GM10248 (cell line): Measurements from ENCODE around the gene NDUFAB1.

Experiments
- CTCF ChIA-PET: fragments of 300-600 bp; sonication (Branson Sonifier 250); formaldehyde crosslinking; extraction: SDS; loops from one replicate; lab custom pipeline; 2021; ENCODE audit warnings: antibody characterized with exemption; lab: Yijun Ruan, JAX
- POLR2A ChIA-PET: fragments of 350-650 bp; sonication (Branson Sonifier 250); formaldehyde crosslinking; extraction: SDS; loops from one replicate; lab custom pipeline; 2020; ENCODE audit warnings: antibody characterized with exemption; lab: Yijun Ruan, JAX
- DNase-seq: peaks from one replicate; pipeline ENCODE4 v3.0.0; 2012; ENCODE audit errors: extremely low spot score
- TF ChIP-seq, protein P1 (sequence below): IDR thresholded peaks from 2 replicates; pipeline ENCODE4 v1.5.1; 2012; ENCODE audit warnings: mild to moderate bottlenecking, low read depth; ENCODE audit errors: extremely low read depth, missing control alignments, control extremely low read depth

The NDUFAB1 gene

GRCh38 chr16:23557779-23558702, 38.1 kb downstream of the NDUFAB1 start:
- TF ChIP-seq, protein P1, sequence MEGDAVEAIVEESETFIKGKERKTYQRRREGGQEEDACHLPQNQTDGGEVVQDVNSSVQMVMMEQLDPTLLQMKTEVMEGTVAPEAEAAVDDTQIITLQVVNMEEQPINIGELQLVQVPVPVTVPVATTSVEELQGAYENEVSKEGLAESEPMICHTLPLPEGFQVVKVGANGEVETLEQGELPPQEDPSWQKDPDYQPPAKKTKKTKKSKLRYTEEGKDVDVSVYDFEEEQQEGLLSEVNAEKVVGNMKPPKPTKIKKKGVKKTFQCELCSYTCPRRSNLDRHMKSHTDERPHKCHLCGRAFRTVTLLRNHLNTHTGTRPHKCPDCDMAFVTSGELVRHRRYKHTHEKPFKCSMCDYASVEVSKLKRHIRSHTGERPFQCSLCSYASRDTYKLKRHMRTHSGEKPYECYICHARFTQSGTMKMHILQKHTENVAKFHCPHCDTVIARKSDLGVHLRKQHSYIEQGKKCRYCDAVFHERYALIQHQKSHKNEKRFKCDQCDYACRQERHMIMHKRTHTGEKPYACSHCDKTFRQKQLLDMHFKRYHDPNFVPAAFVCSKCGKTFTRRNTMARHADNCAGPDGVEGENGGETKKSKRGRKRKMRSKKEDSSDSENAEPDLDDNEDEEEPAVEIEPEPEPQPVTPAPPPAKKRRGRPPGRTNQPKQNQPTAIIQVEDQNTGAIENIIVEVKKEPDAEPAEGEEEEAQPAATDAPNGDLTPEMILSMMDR = no peak
- POLR2A ChIA-PET = interaction anchor here (0.7 to 1.0 kb wide), 2 partner anchors 9 to 52 kb away, joined by 4 read pairs; no protein-coding TSS in a partner anchor
- DNase-seq = no peak
- CTCF ChIA-PET = interaction anchor here (0.7 to 5.0 kb wide), 19 partner anchors 9 to 946 kb away, joined by 3 to 34 read pairs (median 5); partner anchors contain the start of genes DCTN5, NDUFAB1 and PALB2

DNA sequence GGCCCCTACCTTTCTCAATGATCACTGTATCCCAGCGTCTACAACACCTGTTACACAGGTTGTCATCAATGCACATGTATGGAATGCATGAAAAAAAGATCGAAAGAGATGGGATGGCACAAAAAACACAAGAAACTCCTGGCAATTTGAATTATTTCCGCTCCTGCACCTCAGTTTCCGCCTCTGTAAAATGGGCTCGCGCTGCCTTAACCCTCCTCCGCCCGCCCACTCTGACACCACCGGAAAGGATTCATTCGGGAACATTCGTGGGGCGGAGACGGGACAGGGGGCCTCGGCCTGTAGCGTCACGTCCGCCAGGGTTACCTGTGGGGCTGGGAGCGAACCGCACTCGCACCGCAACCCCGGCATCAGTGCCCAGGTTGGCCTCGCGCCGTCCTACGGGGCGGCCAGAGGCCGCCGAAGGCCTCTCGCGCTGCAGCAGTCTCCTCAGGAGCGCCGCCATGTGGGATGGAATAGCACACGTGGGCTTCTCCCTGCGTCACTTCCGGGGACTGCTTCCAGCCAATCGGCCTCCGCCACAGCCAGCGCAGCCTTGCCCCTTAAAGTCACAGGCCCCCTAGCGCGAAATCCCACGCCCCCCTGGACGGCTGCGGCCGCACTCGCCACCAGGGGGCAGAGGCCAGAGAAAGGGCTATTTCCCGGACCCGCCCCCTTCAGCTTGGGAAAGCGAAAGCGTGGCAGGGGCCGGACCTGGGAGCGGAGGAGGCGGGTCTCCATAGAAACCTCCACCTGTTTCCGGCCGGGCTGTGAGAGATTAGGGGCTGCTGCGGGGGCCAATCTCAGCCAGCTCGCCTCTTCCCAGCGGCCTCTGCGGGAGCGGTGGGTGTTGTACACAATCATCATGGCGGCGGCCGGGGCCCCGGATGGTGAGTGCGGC, 39.0 kb downstream of the NDUFAB1 start, which contains the start of the genes EARS2 and UBFD1:
TSS of gene EARS2 (minus strand) at position 470 of the 898 bp plus-strand sequence. CDS start at position 463, 7 bp downstream.
TSS of gene UBFD1 (plus strand) at position 847 of the 898 bp plus-strand sequence. CDS start at position 863, 16 bp downstream.
- POLR2A ChIA-PET = interaction anchor here (0.5 to 1.0 kb wide), 2 partner anchors 52 to 98 kb away, joined by 3 to 4 read pairs; no protein-coding TSS in a partner anchor
- peak; percentile 97 for DNase-seq
- TF ChIP-seq, protein P1 = peak; percentile 96
- CTCF ChIA-PET = interaction anchor here (0.7 to 5.0 kb wide), 19 partner anchors 8 to 947 kb away, joined by 3 to 34 read pairs (median 4); partner anchors contain the start of genes DCTN5, NDUFAB1 and PALB2

DNA sequence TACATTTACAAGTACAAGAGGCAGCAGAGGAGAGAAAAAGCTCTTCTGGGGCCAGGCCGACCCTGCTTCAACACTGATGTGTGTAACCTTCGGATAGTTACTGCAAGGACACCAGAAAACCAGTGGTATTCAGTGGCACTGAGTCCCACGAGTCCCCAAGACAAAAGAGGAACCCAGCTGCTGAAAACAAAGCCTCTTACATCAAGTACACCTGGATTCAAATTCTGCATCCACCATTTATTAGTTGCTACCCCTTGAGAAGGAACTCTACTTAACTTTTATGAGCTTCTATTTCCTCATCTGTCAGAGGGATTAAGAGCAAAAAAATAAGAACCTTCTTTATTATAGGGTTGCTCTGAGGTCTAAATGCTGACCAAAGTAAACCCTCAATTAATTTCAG, 41.6 kb downstream of the NDUFAB1 start:
- ChIA-PET CTCF (interaction anchor here (0.9 to 4.5 kb wide), 5 partner anchors 9 to 49 kb away, joined by 3 to 27 read pairs (median 4); partner anchors contain the start of gene NDUFAB1), POLR2A (no interaction called here)
- no peak for DNase-seq
- TF ChIP-seq, protein P1 = no peak

DNA sequence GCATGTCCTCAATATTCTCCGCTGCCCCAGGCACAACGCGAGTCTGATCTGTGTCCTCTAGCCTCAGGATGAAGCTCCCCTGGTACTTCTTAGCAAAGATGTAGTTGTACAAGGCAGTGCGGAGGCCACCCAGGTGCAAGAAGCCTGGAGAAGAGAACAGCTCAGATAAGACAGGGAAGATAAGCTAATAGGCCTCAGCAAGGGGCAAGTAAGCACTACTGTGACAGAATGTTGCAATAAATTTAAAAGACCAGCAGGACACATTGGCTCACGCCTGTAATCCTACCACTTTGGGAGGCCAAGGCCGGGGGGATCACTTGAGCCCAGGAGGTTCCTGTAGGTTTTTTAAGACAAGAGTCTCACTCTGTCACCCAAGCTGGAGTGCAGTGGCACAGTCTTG, 44.0 kb downstream of the NDUFAB1 start:
- TF ChIP-seq, protein P1 = no peak
- ChIA-PET CTCF (interaction anchor here (1.4 to 1.5 kb wide), 2 partner anchors 13 to 47 kb away, joined by 3 to 4 read pairs; no protein-coding TSS in a partner anchor), POLR2A (no interaction called here)
- no peak for DNase-seq

GRCh38 chr16:23549938-23550337, 46.2 kb downstream of the NDUFAB1 start:
- POLR2A ChIA-PET = interaction anchor here (1.5 kb wide), 1 partner anchor 17 kb away, joined by 3 read pairs; no protein-coding TSS in a partner anchor
- DNase-seq = no peak
- CTCF ChIA-PET = no interaction called here
- TF ChIP-seq, protein P1 = no peak
